ENCODE measurements around the gene CYP2A6. TPM values are rescaled to one million over a fixed set of nuclear protein-coding genes. Genes with fewer than 3 reads are reported as not detected.
"Not testable (repeated sequence)": the region's sequence is repeated elsewhere in the genome, so short reads cannot be mapped to it uniquely, and the experiment has no call there.

Gene CYP2A6, protein sequence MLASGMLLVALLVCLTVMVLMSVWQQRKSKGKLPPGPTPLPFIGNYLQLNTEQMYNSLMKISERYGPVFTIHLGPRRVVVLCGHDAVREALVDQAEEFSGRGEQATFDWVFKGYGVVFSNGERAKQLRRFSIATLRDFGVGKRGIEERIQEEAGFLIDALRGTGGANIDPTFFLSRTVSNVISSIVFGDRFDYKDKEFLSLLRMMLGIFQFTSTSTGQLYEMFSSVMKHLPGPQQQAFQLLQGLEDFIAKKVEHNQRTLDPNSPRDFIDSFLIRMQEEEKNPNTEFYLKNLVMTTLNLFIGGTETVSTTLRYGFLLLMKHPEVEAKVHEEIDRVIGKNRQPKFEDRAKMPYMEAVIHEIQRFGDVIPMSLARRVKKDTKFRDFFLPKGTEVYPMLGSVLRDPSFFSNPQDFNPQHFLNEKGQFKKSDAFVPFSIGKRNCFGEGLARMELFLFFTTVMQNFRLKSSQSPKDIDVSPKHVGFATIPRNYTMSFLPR
- total RNA-seq: 0.27 TPM
- long read RNA-seq: 0 reads

GRCh38 chr19:40850277-40850676, at the start of gene CYP2A6:
TSS of gene CYP2A6 (minus strand) at chr19:40850447. CDS start at chr19:40850426, 21 bp downstream.
- intact Hi-C loops (cut with DNase I); ATAC-seq (ENCODE audit: poor library complexity); DNase-seq: not testable (repeated sequence)

GRCh38 chr19:40899964-40900363, 49.7 kb upstream of the CYP2A6 start:
- DNase-seq; ATAC-seq (ENCODE audit: poor library complexity); intact Hi-C loops (cut with DNase I): not testable (repeated sequence)

- DNase-seq; intact Hi-C loops (cut with DNase I); ATAC-seq (ENCODE audit: poor library complexity): not testable (repeated sequence)
Observed at GRCh38 chr19:40896843-40897789, 46.9 kb upstream of the CYP2A6 start.

DNA sequence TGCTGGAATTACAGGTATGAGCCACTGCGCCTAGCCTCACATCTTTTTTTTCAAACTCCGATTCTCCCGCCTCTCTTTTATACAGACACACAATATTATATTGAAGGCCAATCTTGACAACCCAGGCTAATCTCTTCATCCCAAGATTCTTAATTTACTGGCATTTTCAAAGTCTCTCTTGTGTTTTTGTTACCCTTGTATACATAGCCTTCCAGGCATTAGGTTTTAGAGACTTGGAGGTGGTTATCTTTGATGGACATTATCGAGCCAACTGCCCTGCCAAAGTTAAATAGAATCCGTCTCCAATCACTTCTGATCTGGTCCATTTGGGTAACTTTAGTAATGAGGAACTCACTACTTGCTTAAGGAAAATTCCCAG, 46.2 kb upstream of the CYP2A6 start:
- DNase-seq (no peak), ATAC-seq (ENCODE audit: poor library complexity) (no peak)
- intact Hi-C loops (cut with DNase I): no loop called here

DNA sequence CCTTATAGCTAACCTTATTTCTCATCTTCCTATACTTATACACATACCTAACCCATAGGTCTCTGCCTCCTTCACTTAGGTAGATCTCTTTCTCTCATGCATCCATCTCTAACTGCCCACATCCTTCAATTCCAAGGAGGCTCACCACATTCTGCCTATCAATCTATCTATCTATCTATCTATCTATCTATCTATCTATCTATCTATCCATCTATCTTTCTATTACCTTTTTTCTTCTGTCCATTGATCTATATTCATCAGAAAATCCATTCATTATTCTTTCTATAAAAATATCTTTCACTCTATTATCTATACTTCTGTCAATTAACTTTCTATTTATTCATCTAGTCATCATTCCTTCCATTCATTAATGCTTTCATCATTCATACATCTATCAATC, 42.9 kb upstream of the CYP2A6 start:
- intact Hi-C loops (cut with DNase I): no loop called here
- no peak for ATAC-seq (ENCODE audit: poor library complexity)
- no peak for DNase-seq

DNA sequence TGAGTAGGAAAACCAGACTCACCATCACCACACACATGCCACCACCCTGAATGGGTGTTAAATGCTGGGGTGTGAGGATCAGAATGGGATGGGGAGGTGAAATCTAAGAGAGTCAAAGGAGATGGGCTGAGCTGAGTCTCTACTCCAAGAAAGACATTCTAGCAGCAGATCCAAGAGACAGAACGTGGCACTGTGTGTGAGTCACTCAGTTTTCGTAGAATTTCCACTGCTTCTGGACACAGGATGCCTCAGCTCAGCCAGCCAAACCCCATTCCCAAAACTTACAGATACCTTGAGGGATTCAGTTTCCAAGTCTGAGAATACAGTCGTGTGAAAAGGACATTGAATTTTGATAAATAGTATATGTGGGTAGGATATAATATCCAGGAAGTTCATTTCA, 39.1 kb upstream of the CYP2A6 start:
- intact Hi-C loops (cut with DNase I): no loop called here
- DNase-seq: no peak
- ATAC-seq (ENCODE audit: poor library complexity): no peak

DNA sequence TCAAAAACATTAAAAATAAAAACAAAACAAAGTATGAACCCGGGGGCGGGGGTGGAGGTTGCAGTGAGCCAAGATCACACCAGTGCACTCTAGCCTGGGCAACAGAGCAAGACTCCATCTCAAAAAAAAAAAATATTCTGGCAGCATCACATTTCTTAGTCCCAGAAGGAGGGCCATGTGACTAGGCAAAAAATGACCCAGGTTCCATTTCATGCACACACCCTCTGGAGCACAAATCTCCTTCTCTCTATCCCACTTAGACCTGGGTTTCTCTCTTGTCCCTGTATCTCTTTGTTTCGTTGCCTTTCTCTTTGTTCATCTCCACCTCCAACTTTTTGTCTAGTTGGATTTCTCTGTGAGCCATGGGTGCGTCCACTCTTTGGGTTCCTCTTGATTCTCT, 37.9 kb upstream of the CYP2A6 start:
- DNase-seq (no peak), ATAC-seq (ENCODE audit: poor library complexity) (no peak)
- intact Hi-C loops (cut with DNase I): no loop called here

GRCh38 chr19:40884187-40884931, 34.1 kb upstream of the CYP2A6 start:
- DNase-seq; ATAC-seq (ENCODE audit: poor library complexity); intact Hi-C loops (cut with DNase I): not testable (repeated sequence)

DNA sequence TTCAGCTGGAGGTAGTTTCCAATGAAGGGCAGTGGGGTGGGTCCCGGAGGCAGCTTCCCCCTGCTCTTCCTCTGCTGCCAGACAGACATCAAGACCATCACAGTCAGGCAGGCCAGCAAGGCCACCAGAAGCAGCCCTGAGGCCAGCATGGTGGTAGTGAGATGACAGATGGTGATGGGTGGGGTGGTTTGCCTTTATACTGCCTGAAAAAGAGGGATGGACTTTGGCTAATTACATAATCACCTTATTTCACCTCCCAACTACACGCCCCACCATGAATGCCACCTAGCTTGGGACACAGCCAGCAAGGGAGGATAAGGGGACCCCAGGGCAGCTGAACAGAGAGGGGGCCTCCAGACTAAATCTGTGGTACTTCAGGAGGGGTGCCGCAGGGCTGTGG, 31.8 kb upstream of the CYP2A6 start, which contains the start of gene CYP2A7:
CYP2A7 (minus strand) TSS at position 170 of the 400 bp plus-strand sequence; CDS start at position 149, 21 bp downstream.
- DNase-seq; ATAC-seq (ENCODE audit: poor library complexity); intact Hi-C loops (cut with DNase I): not testable (repeated sequence)

DNA sequence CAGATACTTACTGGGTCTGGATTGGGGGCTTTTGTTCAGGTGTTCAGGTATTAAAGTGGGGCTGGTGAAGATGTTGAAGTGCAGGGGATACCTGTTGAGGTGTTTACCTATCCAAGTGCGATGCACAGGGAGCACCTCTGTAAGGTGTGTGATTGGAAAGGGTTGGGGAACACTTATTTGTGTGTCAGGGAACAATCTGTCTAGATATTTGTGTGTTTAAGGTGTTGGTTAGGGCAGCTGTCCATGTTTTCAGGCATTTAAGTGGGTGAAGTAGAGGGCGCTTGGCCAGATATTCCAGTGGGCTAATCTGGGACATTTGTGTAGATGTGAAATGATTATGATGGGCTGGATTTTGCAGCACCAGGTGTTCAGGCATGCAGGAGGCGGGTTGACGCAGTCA, 29.1 kb upstream of the CYP2A6 start:
- ATAC-seq (ENCODE audit: poor library complexity); intact Hi-C loops (cut with DNase I); DNase-seq: not testable (repeated sequence)

DNA sequence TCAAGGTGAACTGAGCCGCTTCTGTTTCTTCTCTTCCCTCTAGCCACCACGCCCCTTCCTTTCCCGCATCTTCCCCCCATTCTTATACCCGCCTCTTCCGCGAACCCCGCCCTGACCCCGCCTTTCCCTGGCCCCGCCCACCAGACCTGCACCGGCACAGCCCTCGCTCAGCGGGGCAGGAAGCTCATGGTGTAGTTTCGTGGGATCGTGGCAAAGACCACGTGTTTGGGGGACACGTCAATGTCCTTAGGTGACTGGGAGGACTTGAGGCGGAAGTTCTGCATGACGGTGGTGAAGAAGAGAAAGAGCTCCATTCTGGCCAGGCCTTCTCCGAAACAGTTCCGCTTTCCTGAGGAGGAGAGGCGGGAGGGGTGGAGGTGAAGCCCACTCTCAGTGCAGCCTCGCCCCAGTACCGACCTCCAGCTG, 25.3 kb upstream of the CYP2A6 start:
- peak; percentile 77 for DNase-seq
- intact Hi-C loops (cut with DNase I): not testable (repeated sequence)
- ATAC-seq (ENCODE audit: poor library complexity): peak; percentile 63

DNA sequence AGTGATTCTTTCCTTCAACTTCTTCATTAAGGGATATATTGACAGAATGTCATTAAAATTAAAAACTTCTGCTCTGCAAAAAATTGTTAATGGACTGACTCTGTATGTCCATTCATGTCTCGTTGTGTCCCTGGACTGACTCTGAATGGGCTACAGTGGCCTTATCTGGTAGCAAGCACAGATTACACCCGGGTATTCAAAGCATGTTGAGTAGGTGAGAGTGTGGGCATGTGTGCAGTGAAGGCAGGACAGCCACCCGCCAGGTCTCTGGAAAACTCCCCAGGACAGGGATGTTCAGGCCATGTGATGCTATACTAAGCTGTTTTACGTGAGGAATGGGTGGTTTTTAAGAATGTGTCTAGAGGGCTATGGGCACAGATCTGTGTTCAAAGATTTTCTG, 24.6 kb upstream of the CYP2A6 start:
- ATAC-seq (ENCODE audit: poor library complexity); DNase-seq; intact Hi-C loops (cut with DNase I): not testable (repeated sequence)

- ATAC-seq (ENCODE audit: poor library complexity); intact Hi-C loops (cut with DNase I); DNase-seq: not testable (repeated sequence)
Observed at GRCh38 chr19:40873873-40874272, 23.6 kb upstream of the CYP2A6 start.

- DNase-seq (no peak), ATAC-seq (ENCODE audit: poor library complexity) (no peak)
- intact Hi-C loops (cut with DNase I): no loop called here
Observed at GRCh38 chr19:40872209-40872608, 22.0 kb upstream of the CYP2A6 start.

- intact Hi-C loops (cut with DNase I): no loop called here
- ATAC-seq (ENCODE audit: poor library complexity) (no peak), DNase-seq (no peak)
Observed at GRCh38 chr19:40867701-40868100, 17.5 kb upstream of the CYP2A6 start.

DNA sequence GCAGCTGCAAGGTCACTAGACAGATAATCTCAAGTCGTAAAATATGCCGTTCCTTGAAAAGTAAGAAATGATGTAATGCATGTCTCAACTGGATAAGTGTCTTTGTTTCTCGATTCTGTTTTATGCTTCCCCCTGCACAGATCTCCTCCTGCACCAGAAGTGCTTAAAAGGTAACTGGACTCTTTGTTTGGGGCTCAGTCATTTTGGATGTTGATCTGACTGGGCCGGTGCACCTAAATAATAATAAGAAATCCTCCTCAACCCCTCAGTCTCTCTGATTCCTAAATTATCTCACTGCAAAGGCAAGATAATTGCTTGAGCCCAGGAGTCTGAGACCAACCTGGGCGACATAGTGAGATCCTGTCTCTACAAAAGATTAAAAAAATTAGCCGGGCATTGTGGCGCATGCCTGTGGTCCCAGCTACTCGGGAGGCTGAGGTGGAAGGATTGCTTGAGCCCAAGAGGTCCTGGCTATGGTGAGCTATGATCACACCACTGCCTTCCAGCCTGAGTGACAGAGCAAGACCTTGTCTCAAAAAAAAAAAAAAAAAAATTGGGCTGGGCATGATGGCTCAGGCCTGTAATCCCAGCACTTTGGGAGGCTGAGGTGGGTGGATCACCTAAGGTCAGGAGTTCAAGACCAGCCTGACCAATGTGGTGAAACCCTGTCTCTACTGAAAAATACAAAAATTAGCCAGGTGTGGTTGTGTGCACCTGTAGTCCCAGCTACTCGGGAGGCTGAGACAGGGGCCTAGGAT, 14.7 kb upstream of the CYP2A6 start:
- intact Hi-C loops (cut with DNase I); ATAC-seq (ENCODE audit: poor library complexity); DNase-seq: not testable (repeated sequence)

DNA sequence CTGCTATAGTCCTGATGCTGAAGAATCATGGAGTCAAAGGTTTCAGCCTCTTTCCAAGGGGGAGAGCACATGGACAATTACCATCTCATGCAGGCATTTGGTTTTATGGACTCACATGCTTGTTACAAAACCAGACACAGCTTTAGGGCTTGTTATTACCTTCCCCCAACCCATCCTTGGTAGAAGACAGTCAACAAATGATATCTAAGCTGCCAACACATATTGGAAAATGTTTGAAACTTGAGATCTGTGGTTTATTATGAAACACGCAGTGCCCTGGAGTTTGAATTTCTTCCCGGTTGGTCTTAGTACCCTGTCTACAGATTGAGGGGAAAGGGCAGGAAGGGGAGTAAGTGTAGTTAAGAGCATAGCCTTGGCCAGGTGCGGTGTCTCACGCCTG, 12.5 kb upstream of the CYP2A6 start:
- DNase-seq (no peak), ATAC-seq (ENCODE audit: poor library complexity) (no peak)
- intact Hi-C loops (cut with DNase I): no loop called here

DNA sequence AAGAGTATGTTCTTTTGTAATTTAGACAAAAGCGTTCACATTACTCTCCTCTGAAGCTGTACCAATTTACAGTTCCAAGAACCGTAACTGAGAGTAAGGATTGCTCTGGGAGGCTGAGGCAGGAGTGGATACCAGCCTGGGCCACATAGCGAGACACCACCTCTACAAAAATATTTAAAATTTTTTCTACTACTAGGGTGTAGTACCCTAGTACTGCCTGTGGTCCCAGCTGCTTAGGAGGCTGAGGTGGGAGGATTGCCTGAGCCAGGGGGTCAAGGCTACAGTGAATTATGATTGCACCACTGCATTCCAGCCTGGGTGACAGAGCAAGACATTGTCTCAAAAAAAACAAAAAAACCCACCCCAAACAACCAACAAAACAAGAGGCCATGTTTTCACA, 12.1 kb upstream of the CYP2A6 start:
- ATAC-seq (ENCODE audit: poor library complexity): no peak
- no peak for DNase-seq
- intact Hi-C loops (cut with DNase I): no loop called here

Measured in Right ventricle myocardium superior (tissue), 1 donor.